GM12878 (cell line): ENCODE measurements around the gene VSIG8. TPM values are rescaled to one million over a fixed set of nuclear protein-coding genes. Genes with fewer than 3 reads are reported as not detected.

Experiments
- ATAC-seq: fragments of 200-7000 bp; cut with Tn5 transposase; 3 replicates; pipeline ENCODE4 v1.9.1; 2020; ENCODE audit warnings: mild to moderate bottlenecking, moderate library complexity
- BruUV-seq: library from RNA; stranded (reverse); fragments of 400-500 nt; replicated peaks from 2 replicates; lab custom pipeline; 2021; lab: Mats Ljungman, UMichigan
- CTCF ChIA-PET: fragments of 300-600 bp; sonication (Branson Sonifier 250); formaldehyde crosslinking; extraction: SDS; loops from one replicate; lab custom pipeline; 2021; ENCODE audit warnings: inconsistent platforms; lab: Yijun Ruan, JAX
- POLR2A ChIA-PET: fragments of 350-600 bp; formaldehyde crosslinking; extraction: SDS; loops from one replicate; lab custom pipeline; 2021; ENCODE audit warnings: inconsistent platforms; lab: Charles Lee
- RAD21 ChIA-PET: fragments of 300-600 bp; sonication (Branson Sonifier 250); formaldehyde crosslinking; loops from one replicate; lab custom pipeline; 2023; ENCODE audit warnings: antibody characterized with exemption; ENCODE audit not compliant: unreplicated experiment; lab: Charles Lee
- SMC1A ChIA-PET: fragments of 300-600 bp; sonication (Branson Sonifier 250); formaldehyde crosslinking; loops from one replicate; lab custom pipeline; 2023; ENCODE audit not compliant: unreplicated experiment, uncharacterized antibody; lab: Charles Lee
- DNase-seq: peaks from one replicate; pipeline ENCODE4 v3.0.0-alpha.2; 2011; ENCODE audit warnings: low read depth, low spot score
- FAIRE-seq: peaks from 3 replicates; lab custom pipeline; 2011; peaks lifted over from hg19 to GRCh38; lab: Jason Lieb, UNC
- H2AFZ ChIP-seq: 2 replicates; pipeline ENCODE4 v1.6.0; 2011; ENCODE audit warnings: low read depth, low read length, control low read depth; ENCODE audit not compliant: control insufficient read depth
- H3K27ac ChIP-seq: 2 replicates; pipeline ENCODE4 v1.5.1; 2011; ENCODE audit warnings: control low read depth; ENCODE audit not compliant: control insufficient read depth, insufficient read depth
- H3K27me3 ChIP-seq, 2 experiments: replicated peaks in 1 of 2; 2 replicates each; pipeline versions ENCODE4 v1.6.0 to v1.6.1; 2011; ENCODE audit warnings: low read length in 1 of 2; ENCODE audit not compliant: control insufficient read depth in 2 of 2, insufficient read depth in 2 of 2
- H3K36me3 ChIP-seq, 2 experiments: 2 replicates each; pipeline ENCODE4 v1.5.1; 2011; ENCODE audit warnings: low read length in 1 of 2; ENCODE audit not compliant: control insufficient read depth in 2 of 2, insufficient read depth in 2 of 2
- H3K4me1 ChIP-seq: 2 replicates; pipeline ENCODE4 v1.6.1; 2011; ENCODE audit warnings: mild to moderate bottlenecking, low read length, moderate library complexity, mixed read lengths; ENCODE audit not compliant: control insufficient read depth, insufficient read depth
- H3K4me2 ChIP-seq: 2 replicates; pipeline ENCODE4 v1.6.0; 2011; ENCODE audit warnings: control low read depth; ENCODE audit not compliant: control insufficient read depth, insufficient read depth
- H3K4me3 ChIP-seq: fragments of 200-600 bp; sonication (generic); 2 replicates; pipeline ENCODE4 v1.5.1; 2016
- H3K79me2 ChIP-seq: 2 replicates; pipeline ENCODE4 v1.6.0; 2011; ENCODE audit warnings: low read length; ENCODE audit not compliant: control insufficient read depth, insufficient read depth
- H3K9ac ChIP-seq: 2 replicates; pipeline ENCODE4 v1.8.0; 2011; ENCODE audit warnings: low read length, control low read depth, mixed read lengths; ENCODE audit not compliant: control insufficient read depth, insufficient read depth
- H3K9me3 ChIP-seq: replicated peaks from 3 replicates; pipeline ENCODE4 v1.5.1; 2011; ENCODE audit warnings: mild to moderate bottlenecking, low read length; ENCODE audit not compliant: control insufficient read depth, insufficient read depth
- H4K20me1 ChIP-seq: 2 replicates; pipeline ENCODE4 v1.6.0; 2011; ENCODE audit not compliant: control insufficient read depth, insufficient read depth
- CEBPB ChIP-seq, 2 experiments: fragments of 150-350 bp in 1 of 2; IDR thresholded peaks; 2 replicates each; pipeline ENCODE4 v1.6.1; 2012 to 2014; ENCODE audit warnings: low read depth in 2 of 2, low read length in 2 of 2, borderline replicate concordance in 1 of 2, inconsistent platforms in 1 of 2
- GATAD2B ChIP-seq: fragments of 450-650 bp; conservative IDR thresholded peaks from 2 replicates; pipeline ENCODE4 v1.6.1; 2017; ENCODE audit warnings: low read depth, mild to moderate bottlenecking, moderate library complexity
- NBN ChIP-seq: fragments of 450-650 bp; IDR thresholded peaks from 2 replicates; pipeline ENCODE4 v1.6.1; 2016
- NFYA ChIP-seq: IDR thresholded peaks from 2 replicates; pipeline ENCODE4 v1.6.1; 2011; ENCODE audit warnings: low read depth, mild to moderate bottlenecking, low read length, improper control_type of control experiment, borderline replicate concordance
- RAD51 ChIP-seq: fragments of 450-650 bp; IDR thresholded peaks from 2 replicates; pipeline ENCODE4 v1.6.1; 2016; ENCODE audit warnings: moderate library complexity, mild to moderate bottlenecking, inconsistent platforms
- RELA ChIP-seq: fragments of 450-650 bp; IDR thresholded peaks from 2 replicates; pipeline ENCODE4 v1.8.0; 2014; ENCODE audit warnings: borderline replicate concordance; ENCODE audit not compliant: partially characterized antibody
- SMAD5 ChIP-seq: IDR thresholded peaks from 2 replicates; pipeline ENCODE4 v1.6.1; 2016; ENCODE audit warnings: antibody characterized with exemption, low read depth
- SP1 ChIP-seq: IDR thresholded peaks from one replicate; pipeline ENCODE4 v1.6.1; 2011; ENCODE audit warnings: low read depth, low read length
- TCF12 ChIP-seq: IDR thresholded peaks from 2 replicates; pipeline ENCODE4 v1.6.1; 2011; ENCODE audit warnings: low read depth, mild to moderate bottlenecking, low read length
- YY1 ChIP-seq: IDR thresholded peaks from 2 replicates; pipeline ENCODE4 v1.6.1; 2011; ENCODE audit warnings: low read depth, mild to moderate bottlenecking, low read length
- ZBTB33 ChIP-seq: fragments of 450-650 bp; IDR thresholded peaks from 2 replicates; pipeline ENCODE4 v1.6.1; 2017; ENCODE audit warnings: mild to moderate bottlenecking
- ZNF24 ChIP-seq: fragments of 450-650 bp; IDR thresholded peaks from 2 replicates; pipeline ENCODE4 v1.6.1; 2017; ENCODE audit warnings: antibody characterized with exemption, mild to moderate bottlenecking
- WGBS: methylation state at CpG from one replicate; pipeline ENCODE4 v1.1.6; 2016; ENCODE audit warnings: low lambda C conversion rate; ENCODE audit not compliant: insufficient replicate concordance, insufficient coverage; ENCODE audit errors: missing lambda C conversion rate; 5-methylcytosine and 5-hydroxymethylcytosine counted together
- in situ Hi-C: fragments of 300-500 bp; cut with MboI; formaldehyde crosslinking; loops from 9 replicates; pipeline ENCODE4 v1.14.3; 2018; ENCODE audit warnings: mixed read lengths
- intact Hi-C: fragments of 100-400 bp; cut with micrococcal nuclease; formaldehyde crosslinking; loops from one replicate; pipeline ENCODE4 v1.14.2; 2022; ENCODE audit not compliant: unreplicated experiment
- polyA plus RNA-seq, 11 experiments: library from polyadenylated mRNA; depleted of rRNA in 4 of 11; unstranded in 6 of 11; stranded (reverse) in 5 of 11; fragments of >200 nt; fragmentation: Nextera tagmentation in 4 of 11; fragmentation: Illumina TruSeq in 1 of 11; extraction: Ambion mirVana in 4 of 11; extraction: Trizol in 1 of 11; gene quantifications; 1 replicate in 1 of 11; 2 replicates in 10 of 11; pipeline versions ENCODE4 v1.2.1 to v1.2.3, GENCODE V29; 2011 to 2016; ENCODE audit warnings: inconsistent platforms in 2 of 11, missing spikeins in 2 of 11, low read depth in 1 of 11
- total RNA-seq, 4 experiments: library from RNA; depleted of rRNA in 3 of 4; stranded (reverse); fragments of >200 nt in 3 of 4; fragmentation: Illumina TruSeq in 1 of 4; extraction: Trizol in 1 of 4; gene quantifications; 2 replicates each; pipeline versions ENCODE4 v1.2.1 to v1.2.3, GENCODE V29; 2013 to 2021

The VSIG8 gene
- total and polyA plus RNA-seq, 10 of the 15 experiments (the other 5 are each of a cell fraction or from before 2014, with no cell fraction given), result not detected

DNA sequence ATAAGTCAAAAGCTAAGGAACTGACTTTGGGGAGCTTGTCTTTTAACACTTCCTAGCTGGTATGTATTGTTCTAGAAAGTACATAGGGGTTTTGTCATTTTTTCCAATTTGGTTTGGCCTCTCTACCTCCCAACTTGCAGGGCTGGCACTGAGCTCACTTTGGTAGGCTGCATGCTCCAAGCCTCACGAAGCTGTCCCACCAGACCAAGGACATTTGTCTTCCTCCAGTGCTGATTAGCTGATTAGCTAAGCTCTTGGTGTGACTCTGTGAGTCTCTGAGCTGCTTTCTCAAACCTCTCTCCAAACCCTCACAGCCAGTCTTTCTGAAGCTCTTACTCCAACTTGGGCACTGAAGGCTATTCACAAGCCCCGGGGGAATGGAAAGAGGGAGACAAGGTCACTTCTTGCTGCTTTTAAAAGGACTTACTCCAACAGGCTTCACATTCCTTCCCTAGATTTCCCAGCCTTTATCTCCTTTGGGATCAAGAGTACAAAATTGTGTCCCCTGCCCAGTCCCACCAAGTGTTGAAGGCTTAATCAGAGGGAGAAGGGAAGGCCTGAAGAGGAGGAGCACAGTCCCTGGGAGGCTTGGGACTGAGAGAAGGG is 38.4 kb upstream of the VSIG8 start:
- ATAC-seq (no peak), DNase-seq (no peak), FAIRE-seq (no peak)
- in situ Hi-C loops (no loop called here), intact Hi-C loops (no loop called here)
- Histone ChIP-seq H3K36me3 (no peaks in the 10 kb centered on the region), H3K9me3 (no peaks in the 10 kb centered on the region; the same call in 2 of the 3 replicates), H3K4me1 (no peaks in the 10 kb centered on the region), H3K27me3 (no peaks in the 10 kb centered on the region), H3K79me2 (no peaks in the 10 kb centered on the region), H3K9ac (no peak overlapping the region), H3K4me2 (no peak overlapping the region), H3K4me3 (no peak overlapping the region), H3K27ac (no peak overlapping the region), H4K20me1 (no peaks in the 10 kb centered on the region), H2AFZ (no peak overlapping the region)
- ChIA-PET RAD21 (interaction anchor here (1.0 to 1.6 kb wide), 2 partner anchors 11 to 23 kb away, joined by 3 to 6 read pairs; no protein-coding TSS in a partner anchor), CTCF (interaction anchor here (0.6 to 8.9 kb wide), 6 partner anchors 9 to 107 kb away, joined by 3 to 68 read pairs (median 4); no protein-coding TSS in a partner anchor), SMC1A (interaction anchor here (0.8 to 1.9 kb wide), 6 partner anchors 8 to 107 kb away, joined by 3 to 7 read pairs (median 4); no protein-coding TSS in a partner anchor), POLR2A (interaction anchor here (1.1 kb wide), 1 partner anchor 11 kb away, joined by 3 read pairs; no protein-coding TSS in a partner anchor)
- TF ChIP-seq RELA (no peak), SMAD5 (no peak), TCF12 (no peak), YY1 (no peak), GATAD2B (no peak), RAD51 (no peak), ZNF24 (no peak), NBN (no peak), NFYA (no peak), SP1 (no peak), ZBTB33 (no peak), CEBPB (IDR thresholded peaks at IDR 0.05; ENCODE audit: borderline replicate concordance in 1 of 2, low read depth in 2 of 2, low read length in 2 of 2) (no peak)
- WGBS, result 83% methylated on average over 2 of the region's 2 CpGs
- no TSS peak for BruUV-seq
